HG03064 (cell line): Measurements from ENCODE around the gene RASL12.
"Not testable (repeated sequence)": the region's sequence is repeated elsewhere in the genome, so short reads cannot be mapped to it uniquely, and the experiment has no call there.

Experiments used
- ATAC-seq: cut with Tn5 transposase; IDR thresholded peaks from one replicate; pipeline ENCODE4 v1.9.1; 2021; ENCODE audit warnings: low read depth; ENCODE audit not compliant: unreplicated experiment

RASL12 gene

DNA sequence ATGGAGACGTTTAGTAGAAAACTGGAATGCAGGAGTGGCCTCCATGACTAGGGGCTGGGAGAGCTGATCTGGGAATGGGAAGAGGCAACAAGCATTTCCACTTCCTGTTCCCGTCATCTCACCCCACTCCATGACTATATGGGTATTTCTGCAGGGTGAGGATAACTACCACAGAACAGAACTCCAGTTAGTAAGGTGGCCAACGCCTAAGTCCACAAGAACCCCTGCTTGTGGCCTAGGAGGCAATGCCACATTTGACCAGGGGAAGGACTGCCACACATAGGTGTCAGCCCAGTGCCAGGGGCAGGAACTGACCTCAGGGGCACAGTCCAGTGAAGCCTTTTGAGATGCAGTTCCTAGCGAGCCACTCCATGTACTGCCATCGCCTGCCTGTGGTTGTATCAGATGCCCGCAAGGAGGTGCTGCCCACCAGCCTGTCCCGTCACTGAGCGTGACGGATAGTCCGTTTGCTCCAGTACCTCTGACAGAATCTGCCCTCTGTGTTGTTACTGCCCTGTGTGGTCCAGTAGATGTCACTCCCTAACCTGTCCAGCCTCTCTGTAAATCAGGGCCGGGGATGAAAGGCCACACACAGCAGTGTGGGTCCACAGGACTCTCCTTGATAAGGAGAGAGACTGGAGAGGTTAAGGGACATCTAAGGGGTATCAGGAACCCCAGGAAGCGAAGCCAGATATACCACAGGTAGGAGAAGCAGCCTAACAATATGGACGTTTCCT, 34.8 kb downstream of the RASL12 start:
- ATAC-seq, result no peak

DNA sequence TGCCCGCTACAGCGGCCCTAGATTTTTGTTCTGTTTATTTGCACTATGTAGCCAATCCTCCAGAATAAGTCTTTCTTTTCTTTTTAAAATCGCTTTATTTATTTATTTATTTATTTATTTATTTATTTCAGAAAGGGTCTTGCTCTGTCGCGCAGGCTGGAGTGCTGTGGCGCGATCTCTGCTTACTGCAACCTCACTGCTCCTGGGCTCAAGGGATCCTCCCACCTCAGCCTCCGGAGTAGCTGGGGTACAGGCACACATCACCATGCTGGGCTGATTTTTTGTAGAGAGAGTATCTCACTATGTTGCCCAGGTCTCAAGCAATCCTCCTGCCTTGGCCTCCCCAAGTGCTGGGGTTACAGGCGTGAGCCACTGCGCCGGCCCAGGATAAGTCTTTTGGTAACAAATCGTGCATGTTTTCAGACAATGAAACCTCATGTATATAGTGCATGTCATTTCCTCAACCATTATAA, 38.0 kb downstream of the RASL12 start:
- no peak for ATAC-seq

DNA sequence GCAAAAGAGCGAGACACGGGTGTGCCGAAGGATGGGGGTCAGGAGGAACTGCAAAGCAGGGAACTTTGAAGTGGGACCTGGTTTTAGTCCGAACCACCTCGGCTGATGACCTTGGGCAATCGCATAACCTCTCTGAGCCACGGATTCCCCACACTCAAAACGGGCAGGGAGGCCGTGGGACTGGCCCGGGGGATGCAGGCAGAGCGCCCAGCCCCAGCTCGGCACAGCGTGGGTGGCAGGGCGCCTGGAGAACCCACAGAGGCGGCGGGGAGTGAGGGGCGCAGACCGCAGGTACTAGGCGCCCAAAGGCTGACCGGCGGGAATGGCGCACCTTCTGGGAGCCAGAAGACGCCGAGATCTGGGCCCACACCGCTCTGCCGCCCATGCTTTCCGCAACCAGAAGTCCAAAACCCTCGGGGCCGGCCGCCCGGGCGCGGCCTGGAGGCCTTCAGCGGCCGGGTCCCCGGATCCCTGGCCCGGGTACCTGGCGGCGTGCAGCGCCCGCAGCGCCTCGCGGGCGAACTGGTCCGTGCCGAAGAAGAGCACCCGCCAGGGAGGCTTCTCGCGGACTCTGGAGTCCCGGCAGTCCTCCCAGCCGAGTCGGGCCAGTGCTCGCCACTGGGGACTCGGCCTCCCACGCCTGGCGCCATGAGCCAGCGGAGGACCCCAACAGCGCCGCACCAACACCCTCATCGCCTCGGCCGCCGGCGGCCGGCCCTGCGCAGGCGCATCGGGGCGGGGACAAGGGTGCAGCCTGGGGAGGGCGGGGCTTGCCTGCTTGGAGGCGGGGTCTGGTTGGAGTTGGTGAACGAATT, 38.7 kb downstream of the RASL12 start, which contains the start of gene MTFMT:
Gene MTFMT (minus strand): TSS at position 719 of the 815 bp plus-strand sequence. CDS start 26 bp downstream, at position 693.
- ATAC-seq, result peak; percentile 78

DNA sequence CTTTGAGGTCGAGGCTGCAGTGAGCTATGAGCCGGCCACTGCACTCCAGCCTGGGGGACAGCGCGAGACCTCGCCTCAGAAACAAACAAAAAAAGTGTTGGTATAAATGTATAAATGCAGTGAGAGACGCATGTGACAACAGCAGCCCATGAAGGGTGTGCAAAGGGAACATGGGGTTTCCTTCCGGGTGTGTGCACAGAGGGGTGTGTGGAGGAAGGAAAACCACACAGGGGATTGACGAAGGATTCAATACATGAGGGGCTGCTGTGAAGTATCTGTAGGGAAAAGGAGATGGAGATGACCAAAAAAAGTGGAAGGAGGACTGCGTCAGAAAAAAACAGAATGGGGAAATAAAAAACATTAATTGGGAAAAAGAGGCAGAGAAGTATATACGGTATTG, 39.5 kb downstream of the RASL12 start:
- ATAC-seq, result no peak

DNA sequence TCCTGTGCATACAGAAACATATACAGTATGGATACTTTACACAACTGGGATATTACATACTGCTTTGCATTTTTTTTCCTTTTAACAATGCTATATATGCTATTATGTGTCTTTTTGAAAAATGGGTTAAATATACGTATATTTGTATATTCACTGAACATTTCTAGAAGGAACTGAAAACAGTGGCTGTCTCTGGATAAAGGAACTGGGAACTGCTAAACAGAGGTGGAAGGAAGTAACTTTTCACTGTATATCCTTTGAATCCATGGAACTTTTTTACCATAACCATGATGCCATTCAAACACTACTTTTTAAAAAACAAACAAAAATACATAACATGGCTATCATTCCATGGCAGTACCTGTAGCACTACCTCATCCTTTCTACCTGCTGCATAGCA, 40.2 kb downstream of the RASL12 start:
- no peak for ATAC-seq

DNA sequence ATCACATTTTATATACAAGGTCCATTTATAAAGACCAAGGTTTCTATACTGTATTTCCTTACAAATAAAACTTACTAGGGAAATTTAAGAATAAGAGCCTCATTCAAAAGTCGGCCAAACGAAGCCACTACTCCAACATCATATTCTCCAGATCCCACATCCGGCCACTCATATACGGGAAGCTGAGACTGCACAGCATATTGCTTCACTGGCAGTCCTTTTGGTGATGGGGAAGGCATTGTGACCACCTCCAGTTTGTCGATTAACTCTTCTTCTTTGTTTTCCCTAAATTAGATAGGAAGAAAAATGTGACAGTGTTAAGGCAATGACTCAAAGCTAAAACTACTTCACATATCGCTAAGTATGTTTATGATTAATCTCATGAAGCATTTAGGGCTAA, 41.0 kb downstream of the RASL12 start:
- ATAC-seq, result no peak

DNA sequence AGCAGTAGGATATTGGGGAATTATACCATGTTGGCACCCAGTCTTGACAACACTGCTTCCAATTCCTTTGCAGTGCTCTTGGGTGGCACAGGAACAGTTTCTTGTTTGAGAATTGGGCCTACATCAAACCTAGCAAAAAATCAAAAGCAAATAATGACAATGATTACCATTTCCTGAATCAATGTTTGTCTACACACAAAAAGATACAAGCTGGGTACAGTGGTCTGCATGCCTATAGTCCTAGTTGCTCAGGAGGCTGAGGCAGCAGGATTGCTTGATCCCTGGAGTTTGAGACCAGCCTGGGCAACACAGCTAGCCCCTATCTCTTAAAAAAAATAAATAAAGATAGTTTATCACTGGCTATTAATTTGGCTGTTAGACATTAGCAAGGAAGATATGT, 46.3 kb downstream of the RASL12 start:
- no peak for ATAC-seq

DNA sequence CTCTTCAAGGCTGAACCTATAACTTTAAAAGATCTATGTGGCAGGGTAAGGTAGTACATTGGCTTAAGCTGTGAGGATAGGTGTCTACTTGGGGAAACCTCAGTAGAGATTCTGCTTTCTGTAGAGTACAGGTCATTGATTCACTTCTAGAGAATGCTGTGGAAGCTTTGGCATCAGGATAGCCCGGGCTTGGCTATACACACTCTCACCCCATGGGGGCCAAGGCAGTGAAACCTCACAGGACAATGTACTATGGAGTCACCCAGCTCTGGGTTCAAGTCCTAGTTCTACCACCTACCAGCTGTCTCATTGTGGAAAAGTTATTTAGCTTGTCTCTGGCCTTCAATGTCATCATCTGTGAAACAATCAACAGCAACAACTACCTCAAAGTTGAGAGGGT, 47.4 kb downstream of the RASL12 start:
- ATAC-seq, result no peak

DNA sequence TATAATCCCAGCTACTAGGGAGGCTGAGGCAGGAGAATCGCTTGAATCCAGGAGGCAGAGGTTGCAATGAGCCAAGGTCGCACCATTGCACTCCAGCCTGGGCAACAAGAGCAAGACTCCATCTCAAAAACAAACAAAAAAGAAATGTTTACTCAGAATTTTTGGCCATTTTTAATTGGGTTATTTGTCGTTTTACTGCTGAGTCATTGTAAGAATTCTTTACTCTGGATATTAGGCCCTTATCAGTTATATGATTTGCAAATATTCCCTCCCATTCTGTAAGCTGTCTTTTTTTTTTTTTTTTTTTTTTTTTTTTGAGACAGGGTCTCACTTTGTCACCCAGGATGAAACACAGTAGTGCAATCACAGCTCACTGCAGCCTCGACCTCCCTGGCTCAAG, 56.6 kb downstream of the RASL12 start:
- ATAC-seq, result not testable (repeated sequence)

DNA sequence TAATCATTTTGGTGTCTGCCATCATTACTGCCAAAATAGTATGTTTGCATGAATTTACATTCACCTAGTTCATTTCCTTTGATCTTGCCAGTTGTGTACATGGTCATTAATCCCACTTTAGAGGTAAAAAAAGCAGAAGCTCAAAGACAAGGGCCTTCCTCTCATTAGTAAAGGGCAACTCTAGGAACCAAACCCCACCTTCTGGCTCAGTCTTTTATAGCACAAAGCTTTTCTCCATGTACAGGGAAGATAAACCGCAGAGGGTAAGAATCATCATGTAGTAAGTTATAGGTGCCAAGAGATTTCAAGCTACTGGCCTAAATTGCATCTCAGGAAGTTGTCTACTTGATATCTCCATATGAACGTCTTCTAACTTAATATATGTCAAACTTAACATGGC, 58.8 kb downstream of the RASL12 start:
- no peak for ATAC-seq

DNA sequence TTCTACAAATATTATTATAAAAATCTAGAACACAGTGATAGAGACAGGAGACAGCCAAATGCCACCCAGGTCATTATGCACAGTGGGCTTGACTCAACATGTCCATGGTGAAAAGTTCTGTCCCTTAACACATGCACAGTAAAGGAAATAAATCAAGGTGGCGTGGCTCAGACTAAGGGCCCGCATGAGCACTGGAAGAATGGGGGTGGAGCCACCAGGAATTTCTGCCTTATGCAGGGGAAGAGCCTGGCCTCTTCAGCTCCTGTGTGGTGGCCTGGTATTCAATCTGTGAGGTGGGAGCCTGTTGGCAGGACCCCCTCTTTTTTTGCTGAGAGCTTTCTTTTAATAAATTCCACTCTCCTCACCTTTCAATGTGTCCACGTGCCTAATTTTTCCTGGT, 60.9 kb downstream of the RASL12 start:
- no peak for ATAC-seq

DNA sequence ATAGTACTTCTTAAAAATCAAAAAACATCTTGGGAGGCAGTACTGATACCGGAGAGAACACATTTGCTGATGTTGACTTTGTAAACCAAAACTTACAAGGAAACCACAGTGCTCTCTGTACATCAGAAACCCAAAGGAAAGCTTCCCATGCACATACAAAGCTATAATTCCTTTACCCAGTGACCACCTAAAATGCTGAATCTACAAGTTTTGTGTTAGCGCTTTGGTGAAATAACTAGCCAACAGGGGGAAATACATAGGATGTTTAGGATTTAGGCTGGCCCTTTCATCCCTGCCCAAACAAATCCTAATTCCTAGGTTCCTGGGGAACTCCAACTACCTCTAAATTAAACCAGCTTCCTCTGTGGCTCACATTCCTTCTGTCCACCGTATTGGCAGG, 62.8 kb downstream of the RASL12 start:
- ATAC-seq, result no peak
